ENCODE data around the gene UTP11.

DNA sequence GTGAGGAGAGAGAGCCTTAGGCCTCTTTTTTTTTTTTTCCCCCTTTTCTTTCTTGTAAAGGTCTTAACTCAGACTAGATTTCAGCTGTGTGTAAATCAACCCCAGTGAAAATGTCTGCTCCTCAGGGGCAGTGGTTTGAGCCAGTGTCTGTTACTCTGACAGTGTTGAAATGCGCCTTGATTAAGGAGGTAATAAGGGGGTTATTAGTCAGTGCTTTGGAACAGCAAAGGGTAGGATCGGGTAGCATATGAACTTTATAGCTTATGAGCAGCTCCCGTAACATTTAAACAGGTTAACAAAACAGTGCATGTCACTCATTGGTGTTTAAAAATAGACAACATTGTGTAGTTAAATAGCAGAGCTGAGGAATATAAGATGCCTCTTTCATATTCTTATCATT lies 10.3 kb downstream of the UTP11 start:
- TF ChIP-seq POLR2A (IDR thresholded peaks at IDR 0.05): no peak
- TF ChIP-seq, protein P1, sequence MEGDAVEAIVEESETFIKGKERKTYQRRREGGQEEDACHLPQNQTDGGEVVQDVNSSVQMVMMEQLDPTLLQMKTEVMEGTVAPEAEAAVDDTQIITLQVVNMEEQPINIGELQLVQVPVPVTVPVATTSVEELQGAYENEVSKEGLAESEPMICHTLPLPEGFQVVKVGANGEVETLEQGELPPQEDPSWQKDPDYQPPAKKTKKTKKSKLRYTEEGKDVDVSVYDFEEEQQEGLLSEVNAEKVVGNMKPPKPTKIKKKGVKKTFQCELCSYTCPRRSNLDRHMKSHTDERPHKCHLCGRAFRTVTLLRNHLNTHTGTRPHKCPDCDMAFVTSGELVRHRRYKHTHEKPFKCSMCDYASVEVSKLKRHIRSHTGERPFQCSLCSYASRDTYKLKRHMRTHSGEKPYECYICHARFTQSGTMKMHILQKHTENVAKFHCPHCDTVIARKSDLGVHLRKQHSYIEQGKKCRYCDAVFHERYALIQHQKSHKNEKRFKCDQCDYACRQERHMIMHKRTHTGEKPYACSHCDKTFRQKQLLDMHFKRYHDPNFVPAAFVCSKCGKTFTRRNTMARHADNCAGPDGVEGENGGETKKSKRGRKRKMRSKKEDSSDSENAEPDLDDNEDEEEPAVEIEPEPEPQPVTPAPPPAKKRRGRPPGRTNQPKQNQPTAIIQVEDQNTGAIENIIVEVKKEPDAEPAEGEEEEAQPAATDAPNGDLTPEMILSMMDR (IDR thresholded peaks at IDR 0.05): no peak
- no peak for TF ChIP-seq EP300 (IDR thresholded peaks at IDR 0.05)
